Keratinocyte (primary cell): ENCODE measurements around the gene GRIN3A.

ENCODE experiments used
- CTCF ChIP-seq, 3 experiments: IDR thresholded peaks in 1 of 3; conservative IDR thresholded peaks in 1 of 3; optimal IDR thresholded peaks in 1 of 3; 2 replicates in 2 of 3; 3 replicates in 1 of 3; pipeline versions ENCODE3 to v1.5.1; 2011; ENCODE audit warnings: low read length in 3 of 3, mild to moderate bottlenecking in 3 of 3, moderate library complexity in 2 of 3, control low read depth in 1 of 3, inconsistent platforms in 1 of 3; ENCODE audit not compliant: insufficient read depth in 2 of 3; ENCODE audit errors: extremely low read depth in 1 of 3
- EZH2 ChIP-seq: IDR thresholded peaks from one replicate; pipeline ENCODE4 v1.6.1; 2012; ENCODE audit warnings: inconsistent platforms, mild to moderate bottlenecking, low read length, moderate library complexity

- no peak for TF ChIP-seq CTCF (optimal IDR thresholded peaks at IDR 0.05 in 1 of 3, IDR thresholded peaks at IDR 0.05 in 1 of 3, conservative IDR thresholded peaks at IDR 0.05 in 1 of 3; ENCODE audit: extremely low read depth in 1 of 3, insufficient read depth in 2 of 3, low read length in 3 of 3)
- no peak for TF ChIP-seq EZH2
Observed at GRCh38 chr9:101567725-101568350, 170.6 kb downstream of the GRIN3A start.
